NCI-H2196 (cell line): Measurements from ENCODE around the gene NIFK.

Experiments used
- DNase-seq: peaks from one replicate; lab custom pipeline; 2025; ENCODE audit not compliant: unreplicated experiment; lab: John Stamatoyannopoulos, UW

The NIFK gene

GRCh38 chr2:121736462-121737336 is at the start of gene NIFK:
NIFK (minus strand) TSS chr2:121736875; CDS start chr2:121736850, 25 bp downstream.
- peak; percentile 97 for DNase-seq

GRCh38 chr2:121783180-121783579 is 46.5 kb upstream of the NIFK start:
- no peak for DNase-seq

GRCh38 chr2:121778741-121779487 is 42.2 kb upstream of the NIFK start:
- no peak for DNase-seq

- DNase-seq: peak; percentile 63
Observed at GRCh38 chr2:121777699-121778058, 41.0 kb upstream of the NIFK start.

GRCh38 chr2:121776885-121777698 is 40.4 kb upstream of the NIFK start:
- DNase-seq: no peak

- DNase-seq: no peak
Observed at GRCh38 chr2:121776361-121776760, 39.7 kb upstream of the NIFK start.

GRCh38 chr2:121774235-121774634 is 37.6 kb upstream of the NIFK start:
- no peak for DNase-seq

GRCh38 chr2:121771976-121772742 is 35.5 kb upstream of the NIFK start:
- DNase-seq: peak; percentile 70

- DNase-seq: no peak
Observed at GRCh38 chr2:121768143-121768755, 31.6 kb upstream of the NIFK start.

- DNase-seq: no peak
Observed at GRCh38 chr2:121766624-121767023, 29.9 kb upstream of the NIFK start.

- no peak for DNase-seq
Observed at GRCh38 chr2:121764681-121765228, 28.1 kb upstream of the NIFK start.

GRCh38 chr2:121755237-121756111 is 18.8 kb upstream of the NIFK start, which contains the start of gene TSN:
TSN (plus strand) TSS chr2:121755651; CDS start chr2:121755780, 129 bp downstream.
- peak; percentile 98 for DNase-seq

- DNase-seq: no peak
Observed at GRCh38 chr2:121754851-121755236, 18.2 kb upstream of the NIFK start.

- DNase-seq: no peak
Observed at GRCh38 chr2:121748202-121748601, 11.5 kb upstream of the NIFK start.

GRCh38 chr2:121746071-121746578 is 9.4 kb upstream of the NIFK start:
- DNase-seq: no peak

- DNase-seq: no peak
Observed at GRCh38 chr2:121741450-121741849, 4.8 kb upstream of the NIFK start.

GRCh38 chr2:121740973-121741372 is 4.3 kb upstream of the NIFK start:
- no peak for DNase-seq

- DNase-seq: no peak
Observed at GRCh38 chr2:121736140-121736461, 574 bp downstream of the NIFK start.
